Common myeloid progenitor, CD34-positive (primary cell): Measurements from ENCODE around the gene PDE3A.

Experiments used
- CTCF ChIA-PET: fragments of 350-600 bp; sonication (Branson Sonifier 250); formaldehyde crosslinking; loops from one replicate; lab custom pipeline; 2021; ENCODE audit warnings: antibody characterized with exemption; lab: Charles Lee
- POLR2A ChIA-PET: fragments of 350-600 bp; sonication (Branson Sonifier 250); formaldehyde crosslinking; loops from one replicate; lab custom pipeline; 2021; ENCODE audit warnings: antibody characterized with exemption; lab: Charles Lee
- DNase-seq, 3 donors: peaks; one replicate each; pipeline versions ENCODE4 v3.0.0 to v3.0.0-alpha.2; 2013
- H3K27ac ChIP-seq, 2 experiments: 1 replicate in 1 of 2; 2 replicates in 1 of 2; pipeline ENCODE4 v1.7.0; 2013; ENCODE audit warnings: inconsistent platforms in 2 of 2, low read length in 2 of 2, mild to moderate bottlenecking in 2 of 2, low read depth in 1 of 2, moderate library complexity in 1 of 2; ENCODE audit not compliant: severe bottlenecking in 2 of 2, insufficient read depth in 1 of 2, poor library complexity in 1 of 2
- H3K27me3 ChIP-seq, 5 experiments: replicated peaks in 2 of 5; 1 replicate in 3 of 5; 2 replicates in 2 of 5; pipeline versions ENCODE4 v1.6.1 to v1.7.0; 2013; ENCODE audit warnings: low read length in 4 of 5, mild to moderate bottlenecking in 2 of 5, moderate library complexity in 2 of 5, inconsistent platforms in 1 of 5; ENCODE audit not compliant: insufficient read depth in 5 of 5, control insufficient read depth in 4 of 5
- H3K36me3 ChIP-seq, 4 experiments: 1 replicate in 2 of 4; 2 replicates in 2 of 4; pipeline versions ENCODE4 v1.6.1 to v1.7.0; 2013; ENCODE audit warnings: low read length in 3 of 4, control low read depth in 1 of 4, mild to moderate bottlenecking in 1 of 4; ENCODE audit not compliant: control insufficient read depth in 4 of 4, insufficient read depth in 4 of 4
- H3K4me1 ChIP-seq, 4 experiments: 1 replicate in 3 of 4; 2 replicates in 1 of 4; pipeline versions ENCODE4 v1.6.1 to v1.7.1; 2013; ENCODE audit warnings: low read length in 3 of 4, mild to moderate bottlenecking in 3 of 4, control low read depth in 1 of 4, inconsistent platforms in 1 of 4, moderate library complexity in 1 of 4; ENCODE audit not compliant: control insufficient read depth in 4 of 4, insufficient read depth in 4 of 4; ENCODE audit errors: control extremely low read depth in 1 of 4
- H3K4me3 ChIP-seq, 7 experiments: 1 replicate in 4 of 7; 2 replicates in 3 of 7; pipeline versions ENCODE4 v1.5.1 to v1.7.0; 2013; ENCODE audit warnings: mild to moderate bottlenecking in 7 of 7, low read length in 6 of 7, moderate library complexity in 6 of 7, inconsistent platforms in 2 of 7, low read depth in 2 of 7, control low read depth in 1 of 7; ENCODE audit not compliant: insufficient read depth in 4 of 7, control insufficient read depth in 1 of 7; ENCODE audit errors: extremely low read depth in 1 of 7
- H3K9me3 ChIP-seq, 5 experiments: 1 replicate in 4 of 5; 2 replicates in 1 of 5; pipeline versions ENCODE4 v1.6.1 to v1.7.1; 2013; ENCODE audit warnings: low read length in 4 of 5, mild to moderate bottlenecking in 2 of 5, inconsistent platforms in 1 of 5, low read depth in 1 of 5, moderate library complexity in 1 of 5; ENCODE audit not compliant: control insufficient read depth in 4 of 5, insufficient read depth in 2 of 5; ENCODE audit errors: control extremely low read depth in 1 of 5
- WGBS: methylation state at CpG from one replicate; pipeline ENCODE4 v1.1.5; 2013; ENCODE audit not compliant: insufficient coverage; 5-methylcytosine and 5-hydroxymethylcytosine counted together

PDE3A gene

DNA sequence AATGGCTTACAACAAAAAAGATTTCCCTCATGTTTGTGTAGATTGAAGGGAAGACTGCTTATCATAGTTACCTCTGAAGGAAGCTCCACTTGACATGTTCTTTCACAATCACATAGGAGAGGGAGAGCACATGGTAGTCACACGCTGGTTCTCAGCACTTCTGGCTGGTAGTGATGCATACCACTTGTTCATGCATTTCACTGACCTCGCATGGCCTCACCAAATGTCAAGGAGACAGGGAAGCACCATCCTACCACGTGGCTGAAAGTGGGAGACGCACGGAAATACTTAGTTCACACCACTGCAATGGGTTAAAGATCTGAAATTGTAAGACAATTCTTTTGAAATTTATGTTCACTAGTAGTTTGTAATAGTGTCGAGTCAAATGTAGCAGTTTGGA, 74.0 kb downstream of the PDE3A start:
- CTCF ChIA-PET = no interaction called here
- no peak overlapping the region for H3K27ac ChIP-seq
- peaks cover 0 to 3% (median 0%) of the 10 kb centered on the region in 4 experiments for H3K4me1 ChIP-seq
- H3K27me3 ChIP-seq = no peaks in the 10 kb centered on the region
- H3K36me3 ChIP-seq = no peaks in the 10 kb centered on the region
- H3K9me3 ChIP-seq = no peaks in the 10 kb centered on the region
- no peak overlapping the region for H3K4me3 ChIP-seq
- POLR2A ChIA-PET = no interaction called here
- no peak for DNase-seq
- 87% methylated on average over 6 of the region's 6 CpGs for WGBS

DNA sequence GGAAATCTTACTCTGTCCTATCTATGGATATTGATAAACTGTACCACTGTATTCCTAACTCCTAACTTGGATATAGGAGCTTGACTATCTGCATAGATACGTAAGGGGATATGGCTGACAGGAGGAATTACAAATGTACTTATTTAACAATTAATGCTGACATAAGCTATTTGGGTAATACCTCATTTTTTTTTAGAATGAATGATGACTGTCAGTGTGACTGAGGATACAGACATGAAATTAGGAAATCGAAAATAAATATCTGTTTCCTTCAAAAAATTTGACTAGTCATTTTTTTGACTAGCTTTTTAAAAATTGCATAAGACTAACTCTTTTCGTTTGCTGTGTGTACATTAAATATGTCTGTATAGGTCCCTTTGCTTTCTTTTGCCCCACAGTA, 74.9 kb downstream of the PDE3A start:
- DNase-seq = peak in 1 of 3 donors; percentile 13
- no CpG with 5 or more reads among the region's 3 CpGs for WGBS
- Histone ChIP-seq H3K36me3 (no peaks in the 10 kb centered on the region), H3K9me3 (no peaks in the 10 kb centered on the region), H3K27ac (no peak overlapping the region), H3K4me1 (peaks cover 0 to 3% (median 0%) of the 10 kb centered on the region in 4 experiments), H3K27me3 (no peaks in the 10 kb centered on the region), H3K4me3 (no peak overlapping the region)
- ChIA-PET CTCF (interaction anchor here (0.8 to 1.8 kb wide), 2 partner anchors 11 to 87 kb away, joined by 3 to 4 read pairs; no protein-coding TSS in a partner anchor), POLR2A (no interaction called here)

DNA sequence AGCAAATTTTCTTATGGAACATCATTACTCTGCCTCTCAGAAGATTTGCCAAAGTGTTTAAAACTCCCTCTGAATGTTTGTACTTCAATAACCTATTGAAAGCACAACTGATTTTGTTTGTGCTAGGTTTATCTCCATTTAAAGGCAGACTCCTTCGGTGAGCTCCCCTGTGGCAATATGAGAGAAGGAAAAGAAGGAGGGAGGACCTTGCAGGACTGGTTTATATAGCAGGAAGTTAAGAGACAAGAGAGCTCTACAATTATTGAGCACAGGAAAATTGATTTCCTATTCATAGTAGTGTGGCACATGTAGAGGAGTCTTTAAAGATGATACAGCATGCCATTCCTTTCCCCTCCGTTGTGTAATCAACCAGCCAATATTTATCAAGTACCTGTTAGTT, 75.5 kb downstream of the PDE3A start:
- Histone ChIP-seq H3K36me3 (no peaks in the 10 kb centered on the region), H3K4me1 (no peaks in the 10 kb centered on the region), H3K27me3 (no peaks in the 10 kb centered on the region), H3K9me3 (no peaks in the 10 kb centered on the region), H3K27ac (no peak overlapping the region), H3K4me3 (no peak overlapping the region)
- WGBS = 83% methylated on average over 2 of the region's 2 CpGs
- CTCF ChIA-PET = interaction anchor here (0.8 to 1.8 kb wide), 3 partner anchors 11 to 87 kb away, joined by 3 to 4 read pairs (median 3); no protein-coding TSS in a partner anchor
- no peak for DNase-seq
- POLR2A ChIA-PET = no interaction called here

DNA sequence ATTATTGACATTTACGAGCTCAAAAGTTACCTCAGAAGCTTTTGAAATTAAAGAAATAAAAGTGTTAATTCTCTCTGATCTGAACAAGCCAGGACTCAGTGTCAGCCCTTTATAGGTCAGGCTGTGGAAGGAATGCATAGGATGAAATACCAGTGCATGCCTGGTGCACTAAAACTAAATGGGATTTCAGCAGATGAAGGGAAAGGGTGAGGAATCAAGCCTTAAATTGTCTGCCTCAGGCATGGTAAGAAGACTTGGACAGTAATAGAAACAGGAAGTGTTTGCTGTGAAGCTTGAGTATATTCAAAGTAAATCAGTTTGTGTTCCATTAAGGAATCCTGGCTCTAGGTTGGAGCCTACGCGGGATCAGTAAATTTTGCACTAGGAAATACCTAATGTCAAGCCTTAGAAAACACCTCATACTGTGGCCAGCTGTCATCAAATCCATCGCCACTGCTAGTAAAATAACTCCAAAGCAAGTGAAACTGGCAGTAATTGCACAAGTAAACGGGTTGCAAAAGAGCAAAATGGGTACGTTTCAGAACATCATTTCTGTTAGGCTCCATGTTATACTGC, 76.3 kb downstream of the PDE3A start:
- Histone ChIP-seq H3K9me3 (no peaks in the 10 kb centered on the region), H3K27ac (no peak overlapping the region), H3K27me3 (no peaks in the 10 kb centered on the region), H3K4me1 (no peaks in the 10 kb centered on the region), H3K4me3 (no peak overlapping the region), H3K36me3 (no peaks in the 10 kb centered on the region)
- CTCF ChIA-PET = interaction anchor here (1.2 to 1.8 kb wide), 2 partner anchors 10 to 11 kb away, joined by 3 to 4 read pairs; no protein-coding TSS in a partner anchor
- POLR2A ChIA-PET = no interaction called here
- DNase-seq = no peak
- 100% methylated on average over 4 of the region's 6 CpGs for WGBS

DNA sequence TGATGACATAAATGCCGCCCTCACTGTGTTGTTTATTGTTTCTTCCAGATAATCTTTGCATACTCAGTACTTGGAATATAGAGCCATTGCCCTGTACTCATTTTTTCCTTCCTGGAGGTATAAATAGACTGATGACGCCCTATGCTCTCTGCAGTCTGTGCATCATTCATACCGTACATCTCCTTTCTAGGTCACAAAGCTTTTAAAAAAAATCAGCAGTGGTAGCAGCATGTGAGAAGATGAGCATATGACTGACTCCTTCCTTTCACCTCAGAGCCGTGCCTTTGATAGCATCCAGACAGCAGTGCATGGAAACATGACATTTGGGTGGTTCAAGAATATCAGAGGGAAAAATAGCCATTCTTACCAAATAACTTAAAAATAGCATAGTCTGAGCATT, 77.3 kb downstream of the PDE3A start:
- H3K4me1 ChIP-seq = no peaks in the 10 kb centered on the region
- H3K27me3 ChIP-seq = no peaks in the 10 kb centered on the region
- no peaks in the 10 kb centered on the region for H3K9me3 ChIP-seq
- DNase-seq = no peak
- ChIA-PET CTCF (no interaction called here), POLR2A (no interaction called here)
- no peak overlapping the region for H3K27ac ChIP-seq
- H3K36me3 ChIP-seq = no peaks in the 10 kb centered on the region
- no peak overlapping the region for H3K4me3 ChIP-seq
- 100% methylated on average over 2 of the region's 4 CpGs for WGBS

DNA sequence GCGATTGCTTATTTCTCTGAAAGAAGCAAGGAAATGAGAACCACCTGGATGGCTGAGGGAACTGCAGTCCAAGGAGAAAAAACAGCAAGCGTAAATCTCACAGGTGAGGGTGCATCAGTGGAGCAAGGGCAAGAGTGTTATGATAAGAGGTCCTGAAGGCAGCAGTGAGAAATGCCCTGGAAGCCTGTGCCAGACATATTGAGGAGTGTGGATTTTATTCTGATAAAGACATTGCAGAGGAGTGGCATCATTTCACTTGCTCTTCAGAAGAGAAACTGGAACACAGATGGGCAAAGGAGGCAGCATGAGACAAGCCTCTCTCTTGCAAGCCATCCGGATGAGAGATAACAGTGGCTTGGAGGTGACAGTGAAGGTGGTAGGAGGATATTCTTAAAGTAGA, 78.5 kb downstream of the PDE3A start:
- H3K27ac ChIP-seq = no peak overlapping the region
- ChIA-PET POLR2A (no interaction called here), CTCF (no interaction called here)
- H3K4me1 ChIP-seq = no peaks in the 10 kb centered on the region
- H3K27me3 ChIP-seq = no peaks in the 10 kb centered on the region
- 95% methylated on average over 3 of the region's 3 CpGs for WGBS
- no peak for DNase-seq
- H3K4me3 ChIP-seq = no peak overlapping the region
- H3K36me3 ChIP-seq = no peaks in the 10 kb centered on the region
- H3K9me3 ChIP-seq = no peaks in the 10 kb centered on the region

DNA sequence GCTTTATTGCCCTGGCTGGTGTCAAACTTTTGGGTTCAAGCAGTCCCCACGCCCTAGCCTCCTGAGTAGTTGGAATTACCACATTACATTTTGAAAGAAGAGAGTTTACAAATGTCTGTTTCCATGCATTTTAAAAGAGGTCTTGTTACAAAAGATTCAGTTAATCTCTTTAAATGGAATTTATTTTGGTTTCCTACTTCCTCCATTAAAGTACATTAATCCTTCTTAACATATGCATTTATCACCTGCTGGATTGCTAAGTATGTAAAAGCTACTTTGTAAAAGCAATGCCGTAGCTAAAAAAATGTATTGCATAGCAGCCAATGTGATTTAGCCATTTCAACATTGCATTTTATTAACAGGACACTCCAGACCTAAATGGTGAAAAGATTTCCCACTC, 80.4 kb downstream of the PDE3A start:
- no CpG with 5 or more reads among the region's 2 CpGs for WGBS
- H3K36me3 ChIP-seq = no peaks in the 10 kb centered on the region

More for the DNA sequence above, 80.4 kb downstream of the PDE3A start:
- Histone ChIP-seq H3K9me3 (peaks cover 0 to under 1% (median 0%) of the 10 kb centered on the region in 5 experiments), H3K27ac (no peak overlapping the region), H3K4me1 (no peaks in the 10 kb centered on the region), H3K27me3 (no peaks in the 10 kb centered on the region), H3K4me3 (no peak overlapping the region)
- ChIA-PET CTCF (no interaction called here), POLR2A (no interaction called here)
- no peak for DNase-seq
